ENCODE results near the gene CCDC57.
A peak's percentile ranks its signal among the peaks of the same experiment; 100 is the strongest.

The CCDC57 gene

GRCh38 chr17:82065638-82066303 lies 146.9 kb downstream of the CCDC57 start, which contains the start of gene DUS1L:
TSS of gene DUS1L (minus strand) at chr17:82065804. CDS start at chr17:82065059, 745 bp downstream.
- peaks cover 24% of the 10 kb centered on the region for H3K4me1 ChIP-seq (ENCODE audit: control insufficient read depth, insufficient read depth, low read depth, low read length)
- H3K4ac ChIP-seq (ENCODE audit: low read depth in 1 of 2, low read length in 2 of 2): peak within 1 kb of the TSS; percentile 86 to 92
- peak within 1 kb of the TSS; percentile 100 for H4K8ac ChIP-seq (ENCODE audit: low read length)
- H2BK12ac ChIP-seq (ENCODE audit: low read length in 2 of 2): peak within 1 kb of the TSS in 1 of 2 experiments; percentile 38
- peak within 1 kb of the TSS; percentile 90 for H4K91ac ChIP-seq (ENCODE audit: low read length)
- peak; percentile 41 for DNase-seq
- H3K36me3 ChIP-seq (ENCODE audit: control insufficient read depth in 1 of 2, insufficient read depth in 2 of 2, low read depth in 1 of 2, low read length in 2 of 2): peaks cover 27 to 37% of the 10 kb centered on the region in 2 experiments
- H3K23ac ChIP-seq (ENCODE audit: low read length in 2 of 2): peak within 1 kb of the TSS in 1 of 2 experiments; percentile 65
- H2BK15ac ChIP-seq (ENCODE audit: low read depth, poor library complexity, severe bottlenecking): no peak within 1 kb of the TSS
- H3K9ac ChIP-seq (ENCODE audit: low read length): peak within 1 kb of the TSS; percentile 92
- 14% methylated on average over 77 of the region's 88 CpGs for WGBS
- H2BK5ac ChIP-seq (ENCODE audit: low read depth, low read length, poor library complexity, severe bottlenecking): no peak within 1 kb of the TSS
- peaks cover 13% of the 10 kb centered on the region for H3K79me1 ChIP-seq (replicated peaks; ENCODE audit: low read length, poor library complexity, severe bottlenecking)
- peak within 1 kb of the TSS; percentile 54 for H2BK120ac ChIP-seq (ENCODE audit: low read depth, low read length)
- H3K27me3 ChIP-seq (ENCODE audit: control insufficient read depth in 1 of 2, insufficient read depth in 1 of 2, low read length in 2 of 2): no peaks in the 10 kb centered on the region
- H3K14ac ChIP-seq (ENCODE audit: low read length in 2 of 2): peak within 1 kb of the TSS in 1 of 2 experiments; percentile 79
- H3K27ac ChIP-seq (ENCODE audit: low read length, poor library complexity, severe bottlenecking): no peak within 1 kb of the TSS
- H3K18ac ChIP-seq (ENCODE audit: low read depth in 1 of 2, low read length in 2 of 2): peak within 1 kb of the TSS; percentile 88 to 95
- H3K4me2 ChIP-seq (ENCODE audit: low read length, poor library complexity, severe bottlenecking): peak within 1 kb of the TSS; percentile 96
- H2AFZ ChIP-seq (ENCODE audit: low read depth, low read length): peak within 1 kb of the TSS; percentile 100
- H3K9me3 ChIP-seq (ENCODE audit: control insufficient read depth, low read length): no peaks in the 10 kb centered on the region
- no peak within 1 kb of the TSS for H2AK5ac ChIP-seq (ENCODE audit: low read length, severe bottlenecking)
- H3K4me3 ChIP-seq (ENCODE audit: insufficient read depth in 1 of 2, low read depth in 1 of 2, low read length in 2 of 2): peak within 1 kb of the TSS; percentile 81 to 89

GRCh38 chr17:82065193-82065637 lies 147.4 kb downstream of the CCDC57 start:
- Histone ChIP-seq H4K8ac (ENCODE audit: low read length) (peak overlapping the region; percentile 88), H3K4me1 (ENCODE audit: control insufficient read depth, insufficient read depth, low read depth, low read length) (peaks cover 24% of the 10 kb centered on the region), H2AFZ (ENCODE audit: low read depth, low read length) (peak overlapping the region; percentile 95), H3K23ac (ENCODE audit: low read length in 2 of 2) (peak overlapping the region in 1 of 2 experiments; percentile 65), H3K27ac (ENCODE audit: low read length, poor library complexity, severe bottlenecking) (no peak overlapping the region), H2BK12ac (ENCODE audit: low read length in 2 of 2) (peak overlapping the region in 1 of 2 experiments; percentile 11), H2BK15ac (ENCODE audit: low read depth, poor library complexity, severe bottlenecking) (no peak overlapping the region), H3K4ac (ENCODE audit: low read depth in 1 of 2, low read length in 2 of 2) (peak overlapping the region; percentile 86 to 92), H3K4me3 (ENCODE audit: insufficient read depth in 1 of 2, low read depth in 1 of 2, low read length in 2 of 2) (peak overlapping the region; percentile 81 to 89), H2BK120ac (ENCODE audit: low read depth, low read length) (peak overlapping the region; percentile 24), H4K91ac (ENCODE audit: low read length) (peak overlapping the region; percentile 28), H3K18ac (ENCODE audit: low read depth in 1 of 2, low read length in 2 of 2) (peak overlapping the region; percentile 73 to 82), H3K14ac (ENCODE audit: low read length in 2 of 2) (peak overlapping the region in 1 of 2 experiments; percentile 79), H2BK5ac (ENCODE audit: low read depth, low read length, poor library complexity, severe bottlenecking) (no peak overlapping the region), H3K27me3 (ENCODE audit: control insufficient read depth in 1 of 2, insufficient read depth in 1 of 2, low read length in 2 of 2) (no peaks in the 10 kb centered on the region), H3K79me1 (replicated peaks; ENCODE audit: low read length, poor library complexity, severe bottlenecking) (peaks cover 15% of the 10 kb centered on the region), H3K9ac (ENCODE audit: low read length) (peak overlapping the region; percentile 92), H3K36me3 (ENCODE audit: control insufficient read depth in 1 of 2, insufficient read depth in 2 of 2, low read depth in 1 of 2, low read length in 2 of 2) (peaks cover 32 to 42% of the 10 kb centered on the region in 2 experiments), H3K9me3 (ENCODE audit: control insufficient read depth, low read length) (no peaks in the 10 kb centered on the region), H2AK5ac (ENCODE audit: low read length, severe bottlenecking) (no peak overlapping the region), H3K4me2 (ENCODE audit: low read length, poor library complexity, severe bottlenecking) (peak overlapping the region; percentile 96)
- under 1% methylated on average over 27 of the region's 47 CpGs for WGBS
- peak; percentile 55 for DNase-seq

GRCh38 chr17:82064433-82065192 lies 148.0 kb downstream of the CCDC57 start:
- H3K23ac ChIP-seq (ENCODE audit: low read length in 2 of 2): peak overlapping the region in 1 of 2 experiments; percentile 24
- H3K9me3 ChIP-seq (ENCODE audit: control insufficient read depth, low read length): no peaks in the 10 kb centered on the region
- peak overlapping the region; percentile 92 for H3K9ac ChIP-seq (ENCODE audit: low read length)
- H3K4ac ChIP-seq (ENCODE audit: low read depth in 1 of 2, low read length in 2 of 2): peak overlapping the region in 1 of 2 experiments; percentile 86
- no peak overlapping the region for H2BK5ac ChIP-seq (ENCODE audit: low read depth, low read length, poor library complexity, severe bottlenecking)
- H3K27ac ChIP-seq (ENCODE audit: low read length, poor library complexity, severe bottlenecking): no peak overlapping the region
- peaks cover 15% of the 10 kb centered on the region for H3K79me1 ChIP-seq (replicated peaks; ENCODE audit: low read length, poor library complexity, severe bottlenecking)
- no peak for DNase-seq
- peaks cover 38 to 48% of the 10 kb centered on the region in 2 experiments for H3K36me3 ChIP-seq (ENCODE audit: control insufficient read depth in 1 of 2, insufficient read depth in 2 of 2, low read depth in 1 of 2, low read length in 2 of 2)
- peak overlapping the region; percentile 81 to 89 for H3K4me3 ChIP-seq (ENCODE audit: insufficient read depth in 1 of 2, low read depth in 1 of 2, low read length in 2 of 2)
- H3K4me2 ChIP-seq (ENCODE audit: low read length, poor library complexity, severe bottlenecking): peak overlapping the region; percentile 96
- H3K4me1 ChIP-seq (ENCODE audit: control insufficient read depth, insufficient read depth, low read depth, low read length): peaks cover 24% of the 10 kb centered on the region
- H2AFZ ChIP-seq (ENCODE audit: low read depth, low read length): peak overlapping the region; percentile 95
- WGBS: 60% methylated on average over 35 of the region's 36 CpGs
- H2BK120ac ChIP-seq (ENCODE audit: low read depth, low read length): no peak overlapping the region
- H4K91ac ChIP-seq (ENCODE audit: low read length): no peak overlapping the region
- H4K8ac ChIP-seq (ENCODE audit: low read length): peak overlapping the region; percentile 88
- peak overlapping the region in 1 of 2 experiments; percentile 79 for H3K14ac ChIP-seq (ENCODE audit: low read length in 2 of 2)
- no peaks in the 10 kb centered on the region for H3K27me3 ChIP-seq (ENCODE audit: control insufficient read depth in 1 of 2, insufficient read depth in 1 of 2, low read length in 2 of 2)
- no peak overlapping the region for H2BK15ac ChIP-seq (ENCODE audit: low read depth, poor library complexity, severe bottlenecking)
- peak overlapping the region in 1 of 2 experiments; percentile 73 for H3K18ac ChIP-seq (ENCODE audit: low read depth in 1 of 2, low read length in 2 of 2)
- peak overlapping the region in 1 of 2 experiments; percentile 11 for H2BK12ac ChIP-seq (ENCODE audit: low read length in 2 of 2)
- no peak overlapping the region for H2AK5ac ChIP-seq (ENCODE audit: low read length, severe bottlenecking)
